Hepatocyte (in vitro differentiated cells): ENCODE results near the gene NPHP1.

Experiments used
- EZH2 ChIP-seq: fragments of 200-600 bp; sonication (generic); IDR thresholded peaks from 2 replicates; pipeline ENCODE4 v1.6.1; 2016; ENCODE audit warnings: antibody characterized with exemption, mild to moderate bottlenecking, borderline replicate concordance
- EZH2phosphoT487 ChIP-seq: fragments of 200-600 bp; sonication (generic); IDR thresholded peaks from one replicate; pipeline ENCODE4 v1.6.1; 2018; ENCODE audit warnings: antibody characterized with exemption, mild to moderate bottlenecking, low read depth, moderate library complexity; ENCODE audit not compliant: unreplicated experiment, severe bottlenecking
- TF ChIP-seq, protein P1 (sequence below): fragments of 200-600 bp; sonication (generic); IDR thresholded peaks from 2 replicates; pipeline ENCODE4 v1.5.1; 2016; ENCODE audit warnings: antibody characterized with exemption, mild to moderate bottlenecking; ENCODE audit not compliant: poor library complexity

DNA sequence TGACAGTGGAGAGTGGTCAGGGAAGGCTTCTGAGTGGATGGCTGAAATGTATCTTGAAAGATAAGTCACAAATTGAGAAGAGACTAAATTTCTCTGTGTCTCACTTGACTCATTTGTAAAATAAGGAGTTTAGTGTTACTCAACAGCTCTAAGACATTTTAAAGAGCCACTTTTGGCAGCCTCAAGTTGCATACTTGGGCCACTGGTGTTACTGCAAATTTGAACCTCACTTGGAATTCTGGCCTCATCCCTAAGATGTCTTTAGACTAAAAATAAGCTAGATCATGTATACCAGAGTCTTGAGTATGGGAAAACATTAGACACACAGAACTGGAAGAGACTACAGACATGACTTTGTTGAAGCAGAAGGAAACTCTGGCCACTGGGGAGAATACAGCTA, 12.0 kb upstream of the NPHP1 start:
- TF ChIP-seq EZH2phosphoT487 = no peak
- TF ChIP-seq, protein P1, sequence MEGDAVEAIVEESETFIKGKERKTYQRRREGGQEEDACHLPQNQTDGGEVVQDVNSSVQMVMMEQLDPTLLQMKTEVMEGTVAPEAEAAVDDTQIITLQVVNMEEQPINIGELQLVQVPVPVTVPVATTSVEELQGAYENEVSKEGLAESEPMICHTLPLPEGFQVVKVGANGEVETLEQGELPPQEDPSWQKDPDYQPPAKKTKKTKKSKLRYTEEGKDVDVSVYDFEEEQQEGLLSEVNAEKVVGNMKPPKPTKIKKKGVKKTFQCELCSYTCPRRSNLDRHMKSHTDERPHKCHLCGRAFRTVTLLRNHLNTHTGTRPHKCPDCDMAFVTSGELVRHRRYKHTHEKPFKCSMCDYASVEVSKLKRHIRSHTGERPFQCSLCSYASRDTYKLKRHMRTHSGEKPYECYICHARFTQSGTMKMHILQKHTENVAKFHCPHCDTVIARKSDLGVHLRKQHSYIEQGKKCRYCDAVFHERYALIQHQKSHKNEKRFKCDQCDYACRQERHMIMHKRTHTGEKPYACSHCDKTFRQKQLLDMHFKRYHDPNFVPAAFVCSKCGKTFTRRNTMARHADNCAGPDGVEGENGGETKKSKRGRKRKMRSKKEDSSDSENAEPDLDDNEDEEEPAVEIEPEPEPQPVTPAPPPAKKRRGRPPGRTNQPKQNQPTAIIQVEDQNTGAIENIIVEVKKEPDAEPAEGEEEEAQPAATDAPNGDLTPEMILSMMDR = no peak
- no peak for TF ChIP-seq EZH2
